A549 (cell line): ENCODE measurements around the gene C21orf58. TPM values are rescaled to one million over a fixed set of nuclear protein-coding genes. Genes with fewer than 3 reads are reported as not detected.

Experiments used
- ATAC-seq, 2 experiments: fragments of 200-7000 bp in 1 of 2; fragments of >200 bp in 1 of 2; cut with Nextera tagmentation in 1 of 2; cut with Tn5 transposase in 1 of 2; 3 replicates each; pipeline versions ENCODE4 v1.8.0 to v1.9.1; 2018 to 2020; ENCODE audit warnings: mild to moderate bottlenecking in 1 of 2, moderate library complexity in 1 of 2
- CTCF ChIA-PET: fragments of 300-600 bp; sonication (Branson Sonifier 250); formaldehyde crosslinking; extraction: SDS; loops from one replicate; lab custom pipeline; 2021; ENCODE audit warnings: antibody characterized with exemption, inconsistent platforms; lab: Yijun Ruan, JAX
- POLR2A ChIA-PET: fragments of 350-600 bp; formaldehyde crosslinking; extraction: SDS; loops from one replicate; lab custom pipeline; 2021; ENCODE audit warnings: antibody characterized with exemption, inconsistent platforms; lab: Yijun Ruan, JAX
- DNase-seq, 2 experiments: peaks; one replicate each; pipeline versions ENCODE4 v3.0.0 to v3.0.0-alpha.2; 2011 to 2016; ENCODE audit warnings: low read depth in 1 of 2, low spot score in 1 of 2
- FAIRE-seq: peaks from 2 replicates; lab custom pipeline; 2011; peaks lifted over from hg19 to GRCh38; lab: Jason Lieb, UNC
- H3K27ac ChIP-seq, 2 experiments: fragments of >200 bp; sonication (Bioruptor Twin); formaldehyde crosslinking; 3 replicates each; pipeline ENCODE4 v1.5.1; 2016 to 2017
- H3K4me1 ChIP-seq: fragments of >200 bp; sonication (Bioruptor Twin); formaldehyde crosslinking; 3 replicates; pipeline ENCODE4 v1.6.1; 2016
- H3K4me2 ChIP-seq: fragments of >200 bp; sonication (Bioruptor Twin); formaldehyde crosslinking; 3 replicates; pipeline ENCODE4 v1.6.1; 2016
- H3K4me3 ChIP-seq: fragments of >200 bp; sonication (Bioruptor Twin); formaldehyde crosslinking; 3 replicates; pipeline ENCODE4 v1.5.1; 2016
- H3K9me3 ChIP-seq: fragments of >200 bp; sonication (Bioruptor Twin); formaldehyde crosslinking; 3 replicates; pipeline ENCODE4 v1.6.1; 2016
- CEBPB ChIP-seq, 2 experiments: fragments of >200 bp in 1 of 2; sonication (Bioruptor Twin) in 1 of 2; formaldehyde crosslinking in 1 of 2; IDR thresholded peaks; 2 replicates each; pipeline ENCODE4 v1.6.1; 2012 to 2016
- CHD4 ChIP-seq: fragments of 200-600 bp; sonication (generic); IDR thresholded peaks from 2 replicates; pipeline ENCODE4 v1.6.1; 2016; ENCODE audit warnings: antibody characterized with exemption, mild to moderate bottlenecking, borderline replicate concordance
- EHF ChIP-seq: fragments of 250-450 bp; sonication (Bioruptor Pico); IDR thresholded peaks from 2 replicates; pipeline ENCODE4 v1.5.0; 2020; ENCODE audit warnings: mild to moderate bottlenecking
- ELK1 ChIP-seq: fragments of 150-350 bp; IDR thresholded peaks from 2 replicates; pipeline ENCODE4 v1.6.1; 2014; ENCODE audit warnings: low read depth, mild to moderate bottlenecking, low read length
- FOSL2 ChIP-seq, 2 experiments: fragments of 450-650 bp in 1 of 2; fragments of >200 bp in 1 of 2; sonication (Bioruptor Twin) in 1 of 2; formaldehyde crosslinking; IDR thresholded peaks; 2 replicates each; pipeline versions ENCODE4 v1.5.0 to v1.6.1; 2016 to 2020; ENCODE audit warnings: mild to moderate bottlenecking in 1 of 2, moderate library complexity in 1 of 2
- FOXS1 ChIP-seq: fragments of 250-450 bp; sonication (Bioruptor Pico); IDR thresholded peaks from 2 replicates; pipeline ENCODE4 v1.5.0; 2020; ENCODE audit warnings: mild to moderate bottlenecking, moderate library complexity
- HMGXB4 ChIP-seq: fragments of 250-450 bp; sonication (Bioruptor Pico); IDR thresholded peaks from 2 replicates; pipeline ENCODE4 v1.5.0; 2021; ENCODE audit warnings: mild to moderate bottlenecking, moderate library complexity, borderline replicate concordance
- HOXA7 ChIP-seq: fragments of 250-450 bp; sonication (Bioruptor Pico); IDR thresholded peaks from 2 replicates; pipeline ENCODE4 v1.5.0; 2020; ENCODE audit warnings: mild to moderate bottlenecking, moderate library complexity
- HOXB13 ChIP-seq: fragments of 250-450 bp; sonication (Bioruptor Pico); IDR thresholded peaks from 2 replicates; pipeline ENCODE4 v1.5.0; 2020; ENCODE audit warnings: low read depth, mild to moderate bottlenecking, moderate library complexity
- JUNB ChIP-seq: fragments of >200 bp; sonication (Bioruptor Twin); formaldehyde crosslinking; IDR thresholded peaks from 2 replicates; pipeline ENCODE4 v1.6.1; 2016
- KDM5A ChIP-seq: fragments of 200-600 bp; sonication (generic); IDR thresholded peaks from 2 replicates; pipeline ENCODE4 v1.6.1; 2016; ENCODE audit warnings: antibody characterized with exemption, mild to moderate bottlenecking
- MAFK ChIP-seq: fragments of 450-650 bp; IDR thresholded peaks from 2 replicates; pipeline ENCODE4 v1.6.1; 2014; ENCODE audit not compliant: partially characterized antibody
- POLR2A ChIP-seq: IDR thresholded peaks from 2 replicates; pipeline ENCODE4 v1.6.1; 2012; ENCODE audit warnings: mild to moderate bottlenecking, low read length
- POLR2AphosphoS2 ChIP-seq: conservative IDR thresholded peaks from 2 replicates; pipeline ENCODE4 v1.6.1; 2012; ENCODE audit warnings: low read length, improper control_type of control experiment, inconsistent platforms
- RAD21 ChIP-seq, 2 experiments: fragments of >200 bp in 1 of 2; sonication (Bioruptor Twin) in 1 of 2; formaldehyde crosslinking in 1 of 2; IDR thresholded peaks in 1 of 2; conservative IDR thresholded peaks in 1 of 2; 2 replicates in 1 of 2; 3 replicates in 1 of 2; pipeline ENCODE4 v1.6.1; 2012 to 2018; ENCODE audit warnings: inconsistent platforms in 1 of 2
- RARB ChIP-seq: fragments of 250-450 bp; sonication (Bioruptor Pico); IDR thresholded peaks from 2 replicates; pipeline ENCODE4 v1.8.0; 2021; ENCODE audit warnings: mild to moderate bottlenecking, moderate library complexity
- RCOR1 ChIP-seq: fragments of 150-350 bp; IDR thresholded peaks from 2 replicates; pipeline ENCODE4 v1.6.1; 2014; ENCODE audit warnings: antibody characterized with exemption, low read length, low read depth
- REST ChIP-seq: fragments of 200-600 bp; sonication (generic); IDR thresholded peaks from 2 replicates; pipeline ENCODE4 v1.6.1; 2016; ENCODE audit warnings: antibody characterized with exemption, mild to moderate bottlenecking, moderate library complexity
- SMC3 ChIP-seq: fragments of >200 bp; sonication (Bioruptor Twin); formaldehyde crosslinking; IDR thresholded peaks from 3 replicates; pipeline ENCODE4 v1.6.1; 2018; ENCODE audit warnings: inconsistent platforms
- TFCP2L1 ChIP-seq: fragments of 250-450 bp; sonication (Bioruptor Pico); IDR thresholded peaks from 2 replicates; pipeline ENCODE4 v1.5.0; 2021; ENCODE audit warnings: mild to moderate bottlenecking
- USF2 ChIP-seq: fragments of 450-650 bp; IDR thresholded peaks from 2 replicates; pipeline ENCODE4 v1.6.1; 2014; ENCODE audit warnings: antibody characterized with exemption
- ZFP36 ChIP-seq: fragments of 450-650 bp; IDR thresholded peaks from 2 replicates; pipeline ENCODE4 v1.6.1; 2014; ENCODE audit warnings: borderline replicate concordance; ENCODE audit not compliant: partially characterized antibody
- ZSCAN20 ChIP-seq: fragments of 250-450 bp; sonication (Bioruptor Pico); IDR thresholded peaks from 2 replicates; pipeline ENCODE4 v1.8.0; 2022; ENCODE audit warnings: mild to moderate bottlenecking, moderate library complexity
- WGBS: methylation state at CpG from one replicate; pipeline ENCODE4 v1.1.6; 2017; ENCODE audit errors: missing lambda C conversion rate; 5-methylcytosine and 5-hydroxymethylcytosine counted together
- polyA plus RNA-seq, 4 experiments: library from polyadenylated mRNA; depleted of rRNA in 3 of 4; stranded (reverse); fragments of >200 nt; fragmentation: RNase III in 1 of 4; extraction: RNeasy Plus Mini Kit Qiagen cat#74134 plus additional on column Dnase treatment in 1 of 4; gene quantifications; 2 replicates in 3 of 4; 3 replicates in 1 of 4; pipeline ENCODE4 v1.2.3, GENCODE V29; 2011 to 2017
- TF ChIP-seq, protein P1 (sequence below): IDR thresholded peaks from 2 replicates; pipeline ENCODE4 v1.6.1; 2012
- TF ChIP-seq, protein P2 (sequence below): fragments of 250-450 bp; sonication (Bioruptor Pico); IDR thresholded peaks from 2 replicates; pipeline ENCODE4 v1.5.0; 2020; ENCODE audit warnings: low read depth, mild to moderate bottlenecking, moderate library complexity

The C21orf58 gene
- polyA plus RNA-seq, 2 of the 4 experiments (the other 2 are of a cell fraction), result 3.2 to 8.5 TPM

DNA sequence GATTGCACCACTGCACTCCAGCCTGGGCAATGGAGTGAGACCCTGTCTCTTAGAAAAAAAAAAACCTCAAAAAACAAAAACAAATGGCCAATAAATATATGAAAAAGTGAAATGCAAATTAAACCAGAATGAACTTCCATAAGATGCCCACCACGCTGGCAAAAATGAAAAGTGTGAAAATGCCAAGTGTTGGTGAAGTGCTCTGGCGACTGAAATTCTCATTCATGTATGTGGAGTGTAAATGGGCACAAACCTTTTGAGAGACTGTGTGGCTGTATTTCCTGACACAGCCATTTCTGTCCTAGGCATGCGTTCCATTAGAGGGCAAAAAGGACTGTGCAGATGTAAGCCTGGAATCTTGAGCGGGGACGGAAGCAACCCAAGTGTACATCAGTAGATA lies 19.2 kb downstream of the C21orf58 start:
- FAIRE-seq (no peak), ATAC-seq (no peak), DNase-seq (no peak)
- Histone ChIP-seq H3K4me2 (no peak overlapping the region), H3K27ac (no peak overlapping the region), H3K4me3 (no peak overlapping the region), H3K4me1 (no peaks in the 10 kb centered on the region), H3K9me3 (no peaks in the 10 kb centered on the region)
- ChIA-PET CTCF (no interaction called here), POLR2A (no interaction called here)
- TF ChIP-seq RAD21 (conservative IDR thresholded peaks at IDR 0.05 in 1 of 2, IDR thresholded peaks at IDR 0.05 in 1 of 2), result no peak
- no peak for TF ChIP-seq SMC3
- TF ChIP-seq POLR2AphosphoS2, result no peak
- no peak for TF ChIP-seq KDM5A
- no peak for TF ChIP-seq ELK1
- TF ChIP-seq HOXA7 (CRISPR knock-in tag), result no peak
- no peak for TF ChIP-seq USF2
- no peak for TF ChIP-seq REST
- no peak for TF ChIP-seq HMGXB4 (CRISPR knock-in tag)
- TF ChIP-seq, protein P1, sequence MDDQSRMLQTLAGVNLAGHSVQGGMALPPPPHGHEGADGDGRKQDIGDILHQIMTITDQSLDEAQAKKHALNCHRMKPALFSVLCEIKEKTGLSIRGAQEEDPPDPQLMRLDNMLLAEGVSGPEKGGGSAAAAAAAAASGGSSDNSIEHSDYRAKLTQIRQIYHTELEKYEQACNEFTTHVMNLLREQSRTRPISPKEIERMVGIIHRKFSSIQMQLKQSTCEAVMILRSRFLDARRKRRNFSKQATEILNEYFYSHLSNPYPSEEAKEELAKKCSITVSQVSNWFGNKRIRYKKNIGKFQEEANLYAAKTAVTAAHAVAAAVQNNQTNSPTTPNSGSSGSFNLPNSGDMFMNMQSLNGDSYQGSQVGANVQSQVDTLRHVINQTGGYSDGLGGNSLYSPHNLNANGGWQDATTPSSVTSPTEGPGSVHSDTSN, result no peak
- TF ChIP-seq MAFK, result no peak
- no peak for TF ChIP-seq FOSL2 (IDR thresholded peaks at IDR 0.05)
- TF ChIP-seq FOSL2 (CRISPR knock-in tag; IDR thresholded peaks at IDR 0.05), result no peak
- no peak for TF ChIP-seq EHF (CRISPR knock-in tag)
- no peak for TF ChIP-seq CEBPB (IDR thresholded peaks at IDR 0.05)
- TF ChIP-seq ZFP36, result no peak
- 97% methylated on average over 5 of the region's 5 CpGs for WGBS

DNA sequence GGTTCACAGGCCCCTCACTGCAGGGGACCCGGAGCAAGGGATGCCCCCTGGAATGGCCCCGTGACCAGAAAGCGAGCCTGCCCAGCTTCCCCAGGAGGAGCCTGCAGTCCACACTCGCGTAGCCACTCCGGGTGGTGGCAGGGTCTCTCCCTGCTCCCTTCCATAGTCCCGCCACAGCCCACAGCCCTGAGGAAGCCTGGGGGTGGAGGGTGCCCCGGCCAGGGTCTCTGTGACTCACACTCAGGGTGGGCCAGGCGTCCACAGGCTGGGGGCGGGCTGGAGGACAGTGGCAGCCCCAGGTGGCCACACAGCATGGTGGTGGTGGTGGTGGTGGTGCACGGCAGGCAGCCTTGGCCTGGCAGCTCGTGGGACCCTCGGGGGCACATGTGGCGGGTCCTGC lies 21.9 kb downstream of the C21orf58 start:
- TF ChIP-seq JUNB (no peak), ZSCAN20 (CRISPR knock-in tag) (no peak), CHD4 (no peak), HOXB13 (CRISPR knock-in tag) (no peak), POLR2A (no peak), TFCP2L1 (CRISPR knock-in tag) (no peak), MAFK (no peak), RAD21 (conservative IDR thresholded peaks at IDR 0.05 in 1 of 2, IDR thresholded peaks at IDR 0.05 in 1 of 2) (no peak), RARB (no peak), CEBPB (IDR thresholded peaks at IDR 0.05) (no peak), RCOR1 (no peak), FOXS1 (CRISPR knock-in tag) (no peak)
- TF ChIP-seq, protein P2, sequence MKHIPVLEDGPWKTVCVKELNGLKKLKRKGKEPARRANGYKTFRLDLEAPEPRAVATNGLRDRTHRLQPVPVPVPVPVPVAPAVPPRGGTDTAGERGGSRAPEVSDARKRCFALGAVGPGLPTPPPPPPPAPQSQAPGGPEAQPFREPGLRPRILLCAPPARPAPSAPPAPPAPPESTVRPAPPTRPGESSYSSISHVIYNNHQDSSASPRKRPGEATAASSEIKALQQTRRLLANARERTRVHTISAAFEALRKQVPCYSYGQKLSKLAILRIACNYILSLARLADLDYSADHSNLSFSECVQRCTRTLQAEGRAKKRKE (CRISPR knock-in tag), result no peak
- Histone ChIP-seq H3K4me1 (no peaks in the 10 kb centered on the region), H3K9me3 (no peaks in the 10 kb centered on the region), H3K4me3 (no peak overlapping the region), H3K4me2 (no peak overlapping the region), H3K27ac (no peak overlapping the region)
- WGBS, result 100% methylated on average over 1 of the region's 14 CpGs
- no peak for ATAC-seq
- ChIA-PET POLR2A (no interaction called here), CTCF (interaction anchor here (1.2 kb wide), 1 partner anchor 13 kb away, joined by 3 read pairs; no protein-coding TSS in a partner anchor)
- no peak for DNase-seq
- FAIRE-seq, result no peak
